Activated CD8-positive, alpha-beta memory T cell treated with anti-CD3 and anti-CD28 coated beads, Interleukin-2, amount 10 ng/mL, durations not matched to agents 7 days and 5 days (primary cell): ENCODE measurements around the gene BSND. TPM values are rescaled to one million over a fixed set of nuclear protein-coding genes. Genes with fewer than 3 reads are reported as not detected.

Experiments
- ATAC-seq: fragments of 150-1000 bp; cut with Tn5 transposase; one replicate; pipeline ENCODE4 v1.10.0; 2021; ENCODE audit warnings: moderate library complexity
- CTCF ChIA-PET: fragments of 350-600 bp; sonication (Branson Sonifier 250); formaldehyde crosslinking; loops from one replicate; lab custom pipeline; 2021; ENCODE audit warnings: antibody characterized with exemption; lab: Charles Lee
- DNase-seq: peaks from one replicate; pipeline ENCODE4 v3.0.0-alpha.2; 2020
- H3K27ac Mint-ChIP-seq: one replicate; pipeline ENCODE4 v1.8.0; 2021; ENCODE audit warnings: mild to moderate bottlenecking, mixed read lengths
- H3K27me3 Mint-ChIP-seq: one replicate; pipeline ENCODE4 v1.8.0; 2021; ENCODE audit warnings: mixed read lengths
- H3K36me3 Mint-ChIP-seq: one replicate; pipeline ENCODE4 v1.8.0; 2021; ENCODE audit warnings: mild to moderate bottlenecking, mixed read lengths
- H3K4me1 Mint-ChIP-seq: one replicate; pipeline ENCODE4 v1.8.0; 2021; ENCODE audit warnings: mixed read lengths
- H3K4me3 Mint-ChIP-seq: one replicate; pipeline ENCODE4 v1.8.0; 2021; ENCODE audit warnings: mild to moderate bottlenecking, moderate library complexity, mixed read lengths
- H3K9me3 Mint-ChIP-seq: one replicate; pipeline ENCODE4 v1.8.0; 2022; ENCODE audit warnings: low read depth, mixed read lengths
- total RNA-seq, 2 experiments: library from RNA; stranded (reverse); gene quantifications; one replicate each; pipeline ENCODE4 v1.2.3, GENCODE V29; 2021

BSND gene
- total RNA-seq, 2 experiments from 2014 or later, result 0.07 to 0.12 TPM

GRCh38 chr1:55059302-55060132 lies 60.8 kb downstream of the BSND start:
- no peak for ATAC-seq
- Mint-ChIP-seq H3K4me3 (no peak overlapping the region), H3K36me3 (no peaks in the 10 kb centered on the region), H3K9me3 (no peaks in the 10 kb centered on the region), H3K27me3 (no peaks in the 10 kb centered on the region), H3K4me1 (peaks cover 10% of the 10 kb centered on the region), H3K27ac (no peak overlapping the region)
- CTCF ChIA-PET, result interaction anchor here (0.9 to 1.2 kb wide), 4 partner anchors 10 to 281 kb away, joined by 3 to 4 read pairs (median 4); no protein-coding TSS in a partner anchor
- no peak for DNase-seq

- Mint-ChIP-seq H3K4me1 (peaks cover 10% of the 10 kb centered on the region), H3K9me3 (no peaks in the 10 kb centered on the region), H3K36me3 (no peaks in the 10 kb centered on the region), H3K27me3 (no peaks in the 10 kb centered on the region), H3K4me3 (no peak overlapping the region), H3K27ac (no peak overlapping the region)
- DNase-seq (no peak), ATAC-seq (peak; percentile 63)
- CTCF ChIA-PET, result interaction anchor here (0.9 to 1.2 kb wide), 5 partner anchors 9 to 280 kb away, joined by 3 to 4 read pairs (median 3); no protein-coding TSS in a partner anchor
Observed at GRCh38 chr1:55060133-55060999, 61.6 kb downstream of the BSND start.

- Mint-ChIP-seq H3K27ac (no peak overlapping the region), H3K27me3 (no peaks in the 10 kb centered on the region), H3K4me3 (no peak overlapping the region), H3K36me3 (peaks cover 3% of the 10 kb centered on the region), H3K4me1 (peaks cover 10% of the 10 kb centered on the region), H3K9me3 (no peaks in the 10 kb centered on the region)
- CTCF ChIA-PET, result interaction anchor here (1.1 to 1.2 kb wide), 3 partner anchors 8 to 280 kb away, joined by 3 to 4 read pairs (median 3); no protein-coding TSS in a partner anchor
- ATAC-seq, result no peak
- no peak for DNase-seq
Observed at GRCh38 chr1:55061000-55061705, 62.4 kb downstream of the BSND start.

Other genes starting within 250 kb of the BSND start
- gene PARS2, start 234.4 kb upstream of the BSND start, total RNA-seq, result 1 to 10 TPM; 5.0 to 6.4 TPM
- 10 to 100 TPM in 1 of 2 experiments, 1 to 10 TPM in 1; 9.1 to 17.9 TPM for gene TTC22, start 197.6 kb upstream of the BSND start, total RNA-seq
- gene DHCR24, start 111.7 kb upstream of the BSND start, total RNA-seq, result 100 to 1,000 TPM; 121 to 187 TPM
- gene TMEM61, start 18.3 kb upstream of the BSND start, total RNA-seq, result not detected
- under 1 TPM in 1 of 2 experiments, not detected in 1; 0.07 TPM for gene PCSK9, start 40.6 kb downstream of the BSND start, total RNA-seq
- 10 to 100 TPM; 38.2 to 42.3 TPM for gene USP24, start 216.4 kb downstream of the BSND start, total RNA-seq